ENCODE measurements around the gene SMURF2. TPM values are rescaled to one million over a fixed set of nuclear protein-coding genes. Genes with fewer than 3 reads are reported as not detected.

The SMURF2 gene
- total and polyA plus RNA-seq, 9 of the 15 experiments (the other 6 are each of a cell fraction or from before 2014, with no cell fraction given) = 3.8 to 22.0 (median 14.8) TPM

- TF ChIP-seq HMBOX1 (IDR thresholded peaks at IDR 0.05) (no peak; the same call in 1 of the 2 replicates), ZNF644 (tag; IDR thresholded peaks at IDR 0.05; ENCODE audit: low read depth) (no peak), ZNF609 (CRISPR knock-in tag; IDR thresholded peaks at IDR 0.05; ENCODE audit: borderline replicate concordance) (0 out of 2 replicates have a peak, but pooled peaks have one; percentile 27), MECOM (CRISPR knock-in tag; IDR thresholded peaks at IDR 0.05) (no peak), ZFP30 (CRISPR knock-in tag; IDR thresholded peaks at IDR 0.05; ENCODE audit: borderline replicate concordance) (no peak), NBN (IDR thresholded peaks at IDR 0.05; ENCODE audit: low read depth) (peak; percentile 72; the same call in 1 of the 2 replicates), GMEB1 (CRISPR knock-in tag; IDR thresholded peaks at IDR 0.05) (no peak), ZHX1 (conservative IDR thresholded peaks at IDR 0.05; ENCODE audit: low read length) (no peak), THAP12 (CRISPR knock-in tag; IDR thresholded peaks at IDR 0.05) (no peak), TSC22D4 (tag; IDR thresholded peaks at IDR 0.05) (no peak), ZNF766 (CRISPR knock-in tag; conservative IDR thresholded peaks at IDR 0.05) (no peak), ZNF12 (CRISPR knock-in tag; IDR thresholded peaks at IDR 0.05) (no peak), DPF2 (IDR thresholded peaks at IDR 0.05) (peak; percentile 94), ZEB2 (IDR thresholded peaks at IDR 0.05) (peak; percentile 66; the same call in 1 of the 2 replicates), RNF2 (IDR thresholded peaks at IDR 0.05) (no peak; the same call in 1 of the 2 replicates), TAF1 (IDR thresholded peaks at IDR 0.05; ENCODE audit: control insufficient read depth, extremely low read depth, insufficient read depth, low read length, severe bottlenecking) (no peak), RBM17 (IDR thresholded peaks at IDR 0.05; ENCODE audit: borderline replicate concordance, low read depth, low read length) (no peak)
These were observed 124.6 kb downstream of the SMURF2 start (continued) for GRCh38 chr17:64537488-64537887.

All from K562 (cell line).